Measurements from ENCODE around the gene PDAP1.

DNA sequence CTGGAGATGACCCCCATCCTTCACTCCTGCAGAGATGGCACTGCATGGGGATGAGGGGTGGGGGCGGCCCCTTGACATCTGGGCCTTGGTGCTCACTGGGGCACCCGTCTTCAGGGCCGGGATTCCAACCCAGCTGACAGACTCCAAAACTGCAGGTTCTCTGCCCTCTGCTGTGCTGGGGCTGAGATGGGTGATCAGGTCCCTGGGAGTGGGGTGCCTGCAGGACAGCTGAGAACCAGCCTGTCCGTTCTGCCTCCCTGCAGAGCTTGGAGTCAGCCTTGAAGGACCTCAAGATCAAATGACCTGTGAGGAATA is 14.3 kb downstream of the PDAP1 start:
- TF ChIP-seq POLR2AphosphoS5 (IDR thresholded peaks at IDR 0.05; ENCODE audit: low read depth) (no peak), EZH2 (IDR thresholded peaks at IDR 0.05; ENCODE audit: low read depth, unreplicated experiment) (no peak), ZNF114 (CRISPR knock-in tag; IDR thresholded peaks at IDR 0.05) (no peak), CREB1 (CRISPR knock-in tag; IDR thresholded peaks at IDR 0.05; ENCODE audit: low read depth) (no peak)
- TF ChIP-seq, protein P1, sequence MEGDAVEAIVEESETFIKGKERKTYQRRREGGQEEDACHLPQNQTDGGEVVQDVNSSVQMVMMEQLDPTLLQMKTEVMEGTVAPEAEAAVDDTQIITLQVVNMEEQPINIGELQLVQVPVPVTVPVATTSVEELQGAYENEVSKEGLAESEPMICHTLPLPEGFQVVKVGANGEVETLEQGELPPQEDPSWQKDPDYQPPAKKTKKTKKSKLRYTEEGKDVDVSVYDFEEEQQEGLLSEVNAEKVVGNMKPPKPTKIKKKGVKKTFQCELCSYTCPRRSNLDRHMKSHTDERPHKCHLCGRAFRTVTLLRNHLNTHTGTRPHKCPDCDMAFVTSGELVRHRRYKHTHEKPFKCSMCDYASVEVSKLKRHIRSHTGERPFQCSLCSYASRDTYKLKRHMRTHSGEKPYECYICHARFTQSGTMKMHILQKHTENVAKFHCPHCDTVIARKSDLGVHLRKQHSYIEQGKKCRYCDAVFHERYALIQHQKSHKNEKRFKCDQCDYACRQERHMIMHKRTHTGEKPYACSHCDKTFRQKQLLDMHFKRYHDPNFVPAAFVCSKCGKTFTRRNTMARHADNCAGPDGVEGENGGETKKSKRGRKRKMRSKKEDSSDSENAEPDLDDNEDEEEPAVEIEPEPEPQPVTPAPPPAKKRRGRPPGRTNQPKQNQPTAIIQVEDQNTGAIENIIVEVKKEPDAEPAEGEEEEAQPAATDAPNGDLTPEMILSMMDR (conservative IDR thresholded peaks at IDR 0.05; ENCODE audit: low read depth in 2 of 2): no peak
